HG03575 (cell line): ENCODE measurements around the gene TEX13C.
"Not testable (repeated sequence)": the region's sequence is repeated elsewhere in the genome, so short reads cannot be mapped to it uniquely, and the experiment has no call there.

Source experiments
- ATAC-seq: cut with Tn5 transposase; IDR thresholded peaks from one replicate; pipeline ENCODE4 v1.9.1; 2021; ENCODE audit not compliant: unreplicated experiment, insufficient number of reproducible peaks, low FRiP score; ENCODE audit errors: extremely low read depth

The TEX13C gene

DNA sequence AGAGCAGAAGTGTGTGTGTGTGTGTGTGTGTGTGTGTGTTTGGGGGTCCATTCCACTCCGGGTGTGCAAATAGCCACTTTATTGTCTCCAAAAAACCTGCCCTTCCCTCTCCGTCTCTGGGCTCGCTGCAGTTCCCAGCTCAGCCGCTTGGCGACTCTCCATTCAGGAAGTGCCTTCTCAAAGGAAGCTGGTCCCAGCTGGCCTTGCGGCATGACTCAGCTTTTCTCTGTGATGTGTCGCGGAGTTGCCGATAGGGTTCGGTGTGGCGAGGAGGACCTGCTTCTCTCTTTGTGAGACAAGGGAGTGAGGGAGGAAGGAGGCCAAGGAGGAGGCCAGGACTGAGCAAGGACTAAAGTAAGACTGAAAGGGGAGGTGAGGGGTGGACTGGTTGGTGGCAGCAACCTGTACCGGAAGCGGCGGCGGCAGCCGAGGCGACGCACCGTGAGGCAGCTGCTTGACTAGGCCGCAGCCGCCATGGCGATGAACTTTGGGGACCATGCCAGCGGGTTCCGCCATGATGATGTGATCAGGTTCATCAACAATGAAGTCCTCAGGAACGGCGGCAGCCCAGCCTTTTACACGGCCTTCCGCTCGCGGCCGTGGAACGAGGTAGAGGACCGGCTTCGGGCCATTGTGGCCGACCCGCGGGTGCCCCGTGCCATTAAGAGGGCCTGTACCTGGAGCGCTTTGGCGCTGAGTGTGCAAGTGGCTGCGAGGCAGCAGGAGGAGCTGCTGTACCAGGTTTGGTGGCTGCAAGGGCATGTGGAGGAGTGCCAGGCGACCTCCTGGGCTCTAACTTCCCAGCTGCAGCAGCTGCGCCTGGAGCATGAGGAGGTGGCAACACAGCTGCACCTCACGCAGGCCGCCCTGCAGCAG is at the start of gene TEX13C:
TEX13C (plus strand) TSS at position 226 of the 876 bp plus-strand sequence; CDS start at position 475, 249 bp downstream.
- no peak for ATAC-seq

- ATAC-seq, result no peak
Observed at GRCh38 chrX:125287282-125287681, 32.4 kb upstream of the TEX13C start.

- no peak for ATAC-seq
Observed at GRCh38 chrX:125288343-125288742, 31.3 kb upstream of the TEX13C start.

DNA sequence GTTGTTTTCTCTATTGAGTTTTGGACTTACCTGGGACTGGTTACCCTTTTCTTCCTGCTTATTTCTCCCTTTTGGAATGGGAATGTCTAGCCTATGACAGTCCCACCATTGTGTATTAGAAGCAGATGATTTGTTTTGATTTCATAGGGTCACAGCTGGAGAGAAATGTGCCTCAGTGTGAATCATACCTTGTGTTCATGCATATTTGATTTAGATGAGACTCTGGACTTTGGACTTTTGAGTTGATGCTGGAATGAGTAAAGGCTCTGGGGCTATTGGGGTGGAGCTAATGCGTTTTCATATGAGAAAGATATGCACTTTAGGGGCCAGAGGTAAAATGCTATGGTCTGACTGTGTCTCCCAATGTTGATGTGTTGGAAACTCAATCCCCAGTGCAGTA is 30.5 kb upstream of the TEX13C start:
- no peak for ATAC-seq

DNA sequence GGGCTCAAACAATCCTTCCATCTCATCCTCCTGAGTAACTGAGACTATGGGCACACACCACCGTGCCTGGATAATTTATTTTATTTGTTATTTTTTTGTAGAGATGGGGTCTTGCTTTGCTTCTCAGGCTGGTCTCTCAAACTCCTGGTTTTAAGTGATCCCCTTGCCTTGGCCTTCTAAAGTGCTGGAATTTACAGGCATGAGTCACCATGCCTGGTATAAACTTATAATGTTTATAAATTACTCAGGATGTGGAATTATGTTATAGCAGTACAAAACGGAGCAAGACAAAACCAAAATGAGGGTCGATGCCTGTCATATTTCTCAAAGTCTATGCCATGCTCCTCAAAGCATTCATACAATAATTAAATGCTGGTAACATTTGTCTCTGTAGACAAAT is 29.8 kb upstream of the TEX13C start:
- ATAC-seq, result no peak

GRCh38 chrX:125291124-125291523 is 28.5 kb upstream of the TEX13C start:
- ATAC-seq, result no peak

GRCh38 chrX:125293850-125294780 is 25.6 kb upstream of the TEX13C start:
- ATAC-seq, result no peak

GRCh38 chrX:125295337-125295736 is 24.3 kb upstream of the TEX13C start:
- ATAC-seq, result peak; percentile 85

DNA sequence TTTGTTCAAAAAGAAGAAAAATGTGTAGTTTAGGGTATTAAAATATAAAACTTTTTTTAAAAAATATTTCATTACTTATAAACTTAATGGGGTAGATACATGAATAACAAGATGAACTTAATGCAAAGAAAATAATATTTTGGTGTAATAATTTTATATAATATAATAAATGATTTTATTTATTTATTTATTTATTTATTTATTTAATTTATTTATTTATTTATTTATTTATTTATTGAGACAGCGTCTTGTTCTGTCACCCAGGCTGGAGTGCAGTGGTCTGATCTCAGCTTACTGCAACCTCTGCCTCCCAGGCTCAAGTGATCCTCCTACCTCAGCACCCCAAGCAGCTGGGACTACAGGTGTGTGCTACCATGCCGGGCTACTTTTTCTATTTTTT is 20.8 kb upstream of the TEX13C start:
- ATAC-seq, result no peak

DNA sequence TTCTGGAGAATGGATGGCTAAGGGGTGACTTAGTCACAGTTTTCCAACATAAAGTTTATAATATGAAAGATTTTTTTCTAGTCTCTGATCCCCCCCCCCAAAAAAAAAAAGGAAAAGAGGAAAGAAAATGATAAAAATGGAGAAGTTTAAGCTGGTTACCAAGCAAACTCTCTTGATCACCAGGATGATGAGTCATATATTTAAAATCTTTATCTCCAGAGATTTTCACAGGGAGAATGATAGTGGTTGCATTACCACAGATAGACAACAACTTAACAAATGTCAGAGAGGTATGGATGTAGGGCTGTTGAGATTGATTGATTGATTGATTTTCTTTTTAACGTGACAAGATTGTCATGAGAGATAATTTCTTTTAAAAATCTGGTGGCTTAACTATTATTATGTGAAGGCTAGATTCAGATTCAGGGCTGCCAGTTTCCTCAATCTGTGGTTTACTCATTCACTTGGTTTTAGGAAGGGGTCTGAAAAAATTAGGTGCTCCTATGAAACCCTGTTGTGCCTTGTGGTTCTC is 13.3 kb upstream of the TEX13C start:
- ATAC-seq, result no peak

- no peak for ATAC-seq
Observed at GRCh38 chrX:125308653-125309052, 11.0 kb upstream of the TEX13C start.

GRCh38 chrX:125319166-125319565 is 505 bp upstream of the TEX13C start:
- not testable (repeated sequence) for ATAC-seq

- no peak for ATAC-seq
Observed at GRCh38 chrX:125322431-125322830, 2.8 kb downstream of the TEX13C start.

DNA sequence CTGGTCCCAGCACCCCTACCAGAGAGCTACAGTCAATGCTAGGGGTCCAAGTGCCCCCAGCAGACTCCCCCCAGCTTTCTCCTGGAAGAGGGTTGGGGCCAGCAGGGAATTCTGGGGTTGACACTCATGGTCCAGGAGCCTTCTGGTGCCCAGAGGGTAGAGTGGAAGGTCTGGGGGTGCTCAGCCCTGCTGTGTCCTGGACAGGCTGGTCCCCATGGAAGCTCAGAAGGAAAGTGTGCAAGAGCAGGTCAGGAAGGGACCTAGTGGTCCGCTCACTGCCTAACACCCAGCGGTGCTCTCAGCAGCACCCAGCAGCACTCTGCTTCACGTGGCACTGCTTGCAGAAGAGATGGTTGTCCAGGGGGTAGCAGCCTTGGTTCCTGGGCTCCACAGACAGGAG is 6.9 kb downstream of the TEX13C start:
- no peak for ATAC-seq

DNA sequence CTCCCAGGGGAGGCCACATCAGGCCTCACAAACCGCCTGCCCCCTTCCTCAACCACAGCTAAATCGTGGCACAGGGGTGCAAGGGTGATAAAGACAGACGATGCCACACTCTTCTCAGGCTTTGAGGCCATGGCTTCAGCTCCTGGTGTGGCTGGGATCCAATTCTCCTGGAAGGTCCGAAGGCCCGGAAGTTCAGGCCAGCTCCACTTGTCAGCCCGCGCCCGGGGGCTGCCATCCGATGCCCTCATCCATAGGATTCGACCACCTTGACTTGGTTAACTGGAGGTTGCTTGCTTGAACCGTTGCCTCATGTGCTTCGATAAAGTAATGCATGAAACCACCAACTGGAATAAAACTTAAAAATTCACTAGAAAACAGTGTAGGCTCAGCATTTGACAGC is 8.2 kb downstream of the TEX13C start:
- no peak for ATAC-seq

- no peak for ATAC-seq
Observed at GRCh38 chrX:125333583-125333982, 13.9 kb downstream of the TEX13C start.

- ATAC-seq, result no peak
Observed at GRCh38 chrX:125340490-125340889, 20.8 kb downstream of the TEX13C start.

DNA sequence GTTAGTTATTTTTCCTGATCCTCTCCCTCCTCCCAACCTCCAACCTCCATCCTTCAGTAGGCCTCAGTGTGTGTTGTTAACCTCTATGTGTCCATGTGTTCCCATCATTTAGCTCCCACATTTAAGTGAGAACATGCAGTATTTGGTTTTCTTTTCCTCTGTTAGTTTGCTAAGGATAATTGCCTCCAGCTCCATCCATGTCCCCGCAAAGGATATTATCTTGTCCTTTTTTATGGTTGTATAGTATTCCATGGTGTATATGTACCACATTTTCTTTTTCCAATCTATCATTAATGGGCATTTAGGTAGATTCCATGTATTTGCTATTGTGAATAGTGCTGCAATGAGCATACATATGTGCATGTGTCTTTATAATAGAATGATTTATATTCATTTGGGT is 54.5 kb downstream of the TEX13C start:
- ATAC-seq, result no peak
